ENCODE results near the gene TMEM236. TPM values are rescaled to one million over a fixed set of nuclear protein-coding genes. Genes with fewer than 3 reads are reported as not detected.
A peak's percentile ranks its signal among the peaks of the same experiment; 100 is the strongest.

TMEM236 gene
- polyA plus RNA-seq, 1 experiment = 0.02 TPM

DNA sequence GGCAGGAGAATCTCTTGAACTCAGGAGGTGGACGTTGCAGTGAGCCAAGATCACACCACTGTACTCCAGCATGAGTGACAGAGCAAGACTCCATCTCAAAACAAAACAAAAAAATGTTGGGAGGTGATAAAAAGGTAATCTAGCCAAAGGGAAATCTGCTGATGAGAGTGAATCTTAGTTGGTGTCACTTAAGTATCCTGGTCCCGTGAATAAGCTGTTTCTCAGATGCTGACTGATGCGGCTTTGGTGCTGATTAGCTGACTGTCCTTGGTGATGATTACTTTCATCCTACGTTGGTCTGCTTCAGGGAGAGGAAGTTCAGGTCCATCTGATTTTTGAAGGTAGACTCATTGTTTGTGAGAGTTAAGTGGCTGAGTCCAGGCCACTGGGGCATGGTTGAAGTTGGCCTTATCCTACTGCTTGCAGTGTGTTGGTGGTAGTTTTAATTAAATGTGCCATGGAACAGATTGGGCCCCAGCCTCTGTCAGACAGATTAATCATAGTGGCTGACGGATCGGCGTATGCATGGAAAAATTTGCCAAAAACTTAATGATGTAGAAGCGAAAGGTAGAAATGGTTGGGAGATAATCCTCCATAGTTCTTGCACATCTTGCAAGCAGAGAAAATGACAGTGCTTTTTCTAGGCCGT is 17.4 kb upstream of the TMEM236 start:
- Histone ChIP-seq H3K27ac (ENCODE audit: low read depth, low read length) (no peak overlapping the region), H3K27me3 (ENCODE audit: control insufficient read depth, insufficient read depth, low read length) (no peaks in the 10 kb centered on the region), H3K9me3 (ENCODE audit: control insufficient read depth, insufficient read depth, low read length) (no peaks in the 10 kb centered on the region), H3K4me3 (ENCODE audit: low read depth, low read length) (no peak overlapping the region)
- TF ChIP-seq, protein P1, sequence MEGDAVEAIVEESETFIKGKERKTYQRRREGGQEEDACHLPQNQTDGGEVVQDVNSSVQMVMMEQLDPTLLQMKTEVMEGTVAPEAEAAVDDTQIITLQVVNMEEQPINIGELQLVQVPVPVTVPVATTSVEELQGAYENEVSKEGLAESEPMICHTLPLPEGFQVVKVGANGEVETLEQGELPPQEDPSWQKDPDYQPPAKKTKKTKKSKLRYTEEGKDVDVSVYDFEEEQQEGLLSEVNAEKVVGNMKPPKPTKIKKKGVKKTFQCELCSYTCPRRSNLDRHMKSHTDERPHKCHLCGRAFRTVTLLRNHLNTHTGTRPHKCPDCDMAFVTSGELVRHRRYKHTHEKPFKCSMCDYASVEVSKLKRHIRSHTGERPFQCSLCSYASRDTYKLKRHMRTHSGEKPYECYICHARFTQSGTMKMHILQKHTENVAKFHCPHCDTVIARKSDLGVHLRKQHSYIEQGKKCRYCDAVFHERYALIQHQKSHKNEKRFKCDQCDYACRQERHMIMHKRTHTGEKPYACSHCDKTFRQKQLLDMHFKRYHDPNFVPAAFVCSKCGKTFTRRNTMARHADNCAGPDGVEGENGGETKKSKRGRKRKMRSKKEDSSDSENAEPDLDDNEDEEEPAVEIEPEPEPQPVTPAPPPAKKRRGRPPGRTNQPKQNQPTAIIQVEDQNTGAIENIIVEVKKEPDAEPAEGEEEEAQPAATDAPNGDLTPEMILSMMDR (IDR thresholded peaks at IDR 0.05; ENCODE audit: low read depth, low read length) = no peak
- POLR2A ChIA-PET = interaction anchor here (0.7 kb wide), 1 partner anchor 90 kb away, joined by 3 read pairs; the partner anchor contains the start of gene STAM
- CTCF ChIA-PET = interaction anchor here (0.5 to 1.0 kb wide), 2 partner anchors 99 to 128 kb away, joined by 3 to 4 read pairs; no protein-coding TSS in a partner anchor
- no peak for DNase-seq (ENCODE audit: low read depth, low spot score)

DNA sequence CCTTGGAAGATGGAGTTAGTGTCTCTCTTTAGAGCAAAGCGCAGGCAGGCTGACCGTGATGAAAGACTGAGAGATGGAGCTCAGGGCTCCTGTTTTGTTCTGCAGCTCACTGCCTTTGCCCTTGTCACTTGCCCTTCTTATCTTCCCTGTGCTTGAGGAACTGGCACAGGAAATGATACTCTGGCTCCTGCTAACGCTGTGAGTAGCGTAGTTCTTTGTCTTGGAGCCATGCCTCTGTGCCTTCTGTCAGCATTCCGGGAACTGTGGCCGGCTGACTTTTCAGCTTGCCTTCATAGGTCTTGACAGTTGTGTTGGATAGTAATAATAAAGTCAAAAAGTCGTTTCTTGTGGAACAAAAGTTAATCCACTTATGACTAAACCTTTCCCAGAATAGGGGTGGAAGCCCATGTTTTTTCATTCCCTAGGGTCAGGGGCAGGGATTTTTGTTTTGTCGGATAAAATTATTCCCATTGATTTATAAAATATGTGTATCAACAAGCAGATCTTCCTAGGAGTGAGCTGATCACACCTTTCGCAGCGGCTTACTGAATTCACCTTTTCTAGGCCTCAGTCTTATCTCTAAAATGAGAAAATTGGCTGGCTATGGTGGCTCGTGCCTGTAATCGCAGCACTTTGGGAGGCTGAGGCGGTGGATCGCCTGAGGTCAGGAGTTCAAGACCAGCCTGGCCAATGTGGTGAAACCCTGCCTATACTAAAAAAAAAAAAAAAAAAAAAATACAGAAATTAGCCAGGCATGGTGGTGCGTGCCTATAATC is 16.6 kb upstream of the TMEM236 start:
- CTCF ChIA-PET = interaction anchor here (0.5 to 2.1 kb wide), 3 partner anchors 98 to 481 kb away, joined by 3 to 9 read pairs (median 4); no protein-coding TSS in a partner anchor
- H3K4me3 ChIP-seq (ENCODE audit: low read depth, low read length) = no peak overlapping the region
- TF ChIP-seq, protein P1 (IDR thresholded peaks at IDR 0.05; ENCODE audit: low read depth, low read length) = no peak

DNA sequence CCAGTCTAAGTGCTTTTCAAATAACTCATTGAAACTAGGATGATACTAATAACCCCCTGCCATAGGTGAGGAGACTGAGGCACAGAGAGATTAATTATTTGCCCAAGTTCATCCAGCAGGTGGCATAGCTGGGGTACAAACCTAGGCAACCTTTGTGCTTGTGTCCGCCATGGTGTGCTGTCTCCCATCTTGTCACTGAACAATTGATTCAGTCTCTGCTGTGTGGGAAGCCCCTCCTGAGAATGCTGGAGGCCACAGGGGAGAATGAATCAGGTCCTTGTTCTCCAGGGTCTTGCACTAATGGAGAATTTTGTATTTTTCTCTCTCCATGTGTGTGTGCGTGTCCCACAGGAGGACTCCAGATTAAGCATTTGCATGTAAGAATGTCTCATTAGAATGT is 15.8 kb upstream of the TMEM236 start:
- Histone ChIP-seq H3K9me3 (ENCODE audit: control insufficient read depth, insufficient read depth, low read length) (no peaks in the 10 kb centered on the region), H3K4me3 (ENCODE audit: low read depth, low read length) (no peak overlapping the region), H3K27ac (ENCODE audit: low read depth, low read length) (no peak overlapping the region), H3K27me3 (ENCODE audit: control insufficient read depth, insufficient read depth, low read length) (no peaks in the 10 kb centered on the region)
- ChIA-PET POLR2A (no interaction called here), CTCF (interaction anchor here (0.7 to 2.7 kb wide), 14 partner anchors 8 to 480 kb away, joined by 3 to 16 read pairs (median 5); partner anchors contain the start of genes HACD1 and STAM)
- no peak for DNase-seq (ENCODE audit: low read depth, low spot score)
- TF ChIP-seq, protein P1 (IDR thresholded peaks at IDR 0.05; ENCODE audit: low read depth, low read length) = no peak

More for the DNA sequence above, 16.6 kb upstream of the TMEM236 start:
- no peaks in the 10 kb centered on the region for H3K27me3 ChIP-seq (ENCODE audit: control insufficient read depth, insufficient read depth, low read length)
- DNase-seq (ENCODE audit: low read depth, low spot score) = no peak
- H3K9me3 ChIP-seq (ENCODE audit: control insufficient read depth, insufficient read depth, low read length) = no peaks in the 10 kb centered on the region
- POLR2A ChIA-PET = no interaction called here
- no peak overlapping the region for H3K27ac ChIP-seq (ENCODE audit: low read depth, low read length)

DNA sequence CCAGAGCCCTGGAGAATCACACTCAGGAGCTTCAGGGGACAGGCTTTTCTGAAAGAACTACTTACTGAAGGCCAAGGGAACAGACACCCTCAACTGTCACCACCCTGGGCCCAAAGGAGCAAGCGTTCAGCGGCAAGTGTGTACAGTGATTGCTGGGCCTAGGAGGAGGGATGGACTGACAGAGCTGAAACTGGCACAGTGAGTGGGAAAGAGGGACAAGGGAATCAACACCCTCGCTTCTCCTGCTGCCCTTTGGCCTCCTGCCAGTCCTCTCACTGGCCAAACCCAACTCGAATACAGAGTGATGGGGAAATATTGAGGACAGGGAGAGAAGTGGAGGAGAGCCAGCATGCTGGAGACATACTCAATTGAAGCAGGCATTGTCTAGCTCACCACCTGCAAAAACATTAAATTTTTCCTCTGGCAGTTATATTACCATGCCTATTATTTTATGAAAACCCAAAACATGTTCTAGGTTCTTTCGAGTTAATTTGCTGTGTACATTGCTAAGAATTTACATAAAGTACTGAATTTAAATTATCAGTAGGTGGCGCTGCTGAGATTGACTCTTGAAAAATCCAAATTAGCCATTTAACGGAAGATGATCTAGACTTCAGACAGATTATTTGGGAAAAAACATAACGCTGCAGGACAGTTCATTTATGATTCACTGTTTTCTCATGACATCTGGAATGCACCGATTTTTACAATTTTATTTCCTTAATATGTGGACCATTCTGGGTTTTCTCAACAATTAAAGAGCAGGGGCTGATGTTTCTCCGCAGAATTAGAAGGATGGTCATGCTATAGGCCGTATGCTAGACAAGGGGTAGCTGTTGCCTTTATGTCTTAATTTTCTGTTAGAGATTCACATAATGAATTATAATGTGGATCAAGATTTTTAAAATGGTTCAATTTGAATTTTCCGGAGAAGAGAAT is 14.7 kb upstream of the TMEM236 start:
- ChIA-PET CTCF (interaction anchor here (0.5 to 2.7 kb wide), 33 partner anchors 8 to 575 kb away, joined by 3 to 16 read pairs (median 4); partner anchors contain the start of genes HACD1 and STAM), POLR2A (no interaction called here)
- TF ChIP-seq, protein P1 (IDR thresholded peaks at IDR 0.05; ENCODE audit: low read depth, low read length) = peak; percentile 61
- DNase-seq (ENCODE audit: low read depth, low spot score) = peak; percentile 4
- Histone ChIP-seq H3K4me3 (ENCODE audit: low read depth, low read length) (no peak overlapping the region), H3K27ac (ENCODE audit: low read depth, low read length) (no peak overlapping the region), H3K27me3 (ENCODE audit: control insufficient read depth, insufficient read depth, low read length) (no peaks in the 10 kb centered on the region), H3K9me3 (ENCODE audit: control insufficient read depth, insufficient read depth, low read length) (no peaks in the 10 kb centered on the region)

Measured in AG04450 (cell line).